ENCODE results near the gene APOB.

DNA sequence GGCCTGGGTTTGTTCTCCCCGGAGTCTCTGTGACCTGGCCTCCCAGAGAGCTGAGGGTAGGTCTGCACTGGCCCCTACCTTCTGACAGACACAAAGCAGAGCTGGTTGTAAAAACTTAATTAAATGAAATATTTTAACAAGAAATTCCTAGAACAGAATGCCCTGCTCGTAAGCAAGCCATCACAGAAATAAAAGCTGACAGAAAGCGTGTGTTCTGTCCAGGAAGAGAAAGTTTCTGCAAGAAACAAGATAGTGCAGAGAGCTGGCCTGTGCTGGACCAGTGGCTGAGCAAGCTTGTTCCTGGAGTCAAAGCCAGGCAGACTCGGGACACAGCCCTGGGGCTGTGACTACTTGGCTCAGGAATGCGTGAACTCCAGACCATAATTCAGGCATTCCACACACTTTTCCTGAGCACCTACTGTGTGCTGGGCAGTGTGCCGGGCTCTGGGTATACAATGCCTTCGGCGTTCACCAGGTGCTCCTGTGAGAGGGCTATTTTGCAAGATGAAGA lies 51.6 kb downstream of the APOB start:
- TF ChIP-seq EZH2phosphoT487 (IDR thresholded peaks at IDR 0.05; ENCODE audit: insufficient read depth, low read depth) (no peak), EZH2 (IDR thresholded peaks at IDR 0.05; ENCODE audit: insufficient read depth, poor library complexity, severe bottlenecking) (no peak)
